Right lobe of liver (tissue), 4 donors: Measurements from ENCODE around the gene PPP2R5C.

Experiments used
- POLR2A ChIP-seq: fragments of 450-650 bp; IDR thresholded peaks from one replicate; pipeline ENCODE4 v1.6.1; 2017; ENCODE audit warnings: antibody characterized with exemption, mild to moderate bottlenecking
- TF ChIP-seq, protein P1 (sequence below), 4 donors: fragments of 200-600 bp in 3 of 4; fragments of 450-650 bp in 1 of 4; IDR thresholded peaks; one replicate each; pipeline versions ENCODE4 v1.5.1 to v1.8.0; 2016 to 2022; ENCODE audit warnings: antibody characterized with exemption in 4 of 4, mild to moderate bottlenecking in 2 of 4
- donor health status: DM: no; HTN: no; CAD: no.
- donor health status: DM: no; HTN: no; CAD: no.
- donor health status: DM: no; HTN: yes; CAD: no.

DNA sequence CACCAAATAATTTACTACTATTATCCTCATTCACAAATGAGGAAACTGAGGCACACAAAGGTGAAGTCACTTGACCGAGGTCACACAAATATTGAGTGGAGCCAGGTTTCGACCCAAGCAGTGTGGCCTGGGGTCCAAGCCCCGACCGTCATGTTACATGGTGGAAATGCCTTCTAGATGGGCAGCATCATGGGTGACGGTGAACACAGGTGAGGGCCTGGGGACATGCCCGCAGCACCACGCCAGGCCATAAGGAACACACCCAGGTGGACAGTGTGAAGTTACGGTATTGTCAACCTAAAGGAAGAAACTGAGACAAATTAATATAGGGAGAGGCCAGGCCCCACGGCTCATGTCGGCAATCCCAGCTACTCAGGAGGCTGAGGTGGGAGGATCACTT lies 167.6 kb downstream of the PPP2R5C start:
- TF ChIP-seq, protein P1, sequence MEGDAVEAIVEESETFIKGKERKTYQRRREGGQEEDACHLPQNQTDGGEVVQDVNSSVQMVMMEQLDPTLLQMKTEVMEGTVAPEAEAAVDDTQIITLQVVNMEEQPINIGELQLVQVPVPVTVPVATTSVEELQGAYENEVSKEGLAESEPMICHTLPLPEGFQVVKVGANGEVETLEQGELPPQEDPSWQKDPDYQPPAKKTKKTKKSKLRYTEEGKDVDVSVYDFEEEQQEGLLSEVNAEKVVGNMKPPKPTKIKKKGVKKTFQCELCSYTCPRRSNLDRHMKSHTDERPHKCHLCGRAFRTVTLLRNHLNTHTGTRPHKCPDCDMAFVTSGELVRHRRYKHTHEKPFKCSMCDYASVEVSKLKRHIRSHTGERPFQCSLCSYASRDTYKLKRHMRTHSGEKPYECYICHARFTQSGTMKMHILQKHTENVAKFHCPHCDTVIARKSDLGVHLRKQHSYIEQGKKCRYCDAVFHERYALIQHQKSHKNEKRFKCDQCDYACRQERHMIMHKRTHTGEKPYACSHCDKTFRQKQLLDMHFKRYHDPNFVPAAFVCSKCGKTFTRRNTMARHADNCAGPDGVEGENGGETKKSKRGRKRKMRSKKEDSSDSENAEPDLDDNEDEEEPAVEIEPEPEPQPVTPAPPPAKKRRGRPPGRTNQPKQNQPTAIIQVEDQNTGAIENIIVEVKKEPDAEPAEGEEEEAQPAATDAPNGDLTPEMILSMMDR (IDR thresholded peaks at IDR 0.05) = no peak
- TF ChIP-seq POLR2A = no peak
